ENCODE data around the gene KANSL1. TPM values are rescaled to one million over a fixed set of nuclear protein-coding genes. Genes with fewer than 3 reads are reported as not detected.

The KANSL1 gene
- total and polyA plus RNA-seq, 2 experiments from 2014 or later = 37.3 to 84.3 TPM

- Histone ChIP-seq H3K4me2 (no peak overlapping the region), H3K9me3 (ENCODE audit: low read depth) (no peaks in the 10 kb centered on the region), H3K27ac (peak overlapping the region; percentile 43), H3K36me3 (replicated peaks; ENCODE audit: insufficient read depth, low read depth) (peaks cover 5% of the 10 kb centered on the region), H3K4me3 (no peak overlapping the region), H3K27me3 (no peaks in the 10 kb centered on the region), H4K20me1 (ENCODE audit: insufficient read depth, poor library complexity, severe bottlenecking) (peaks cover 17% of the 10 kb centered on the region), H3K79me2 (peaks cover 26% of the 10 kb centered on the region), H3K4me1 (ENCODE audit: insufficient read depth) (peaks cover 23% of the 10 kb centered on the region), H3K9me2 (replicated peaks; ENCODE audit: insufficient read depth) (no peaks in the 10 kb centered on the region), H2AFZ (no peak overlapping the region)
- no peak for TF ChIP-seq CTCF (IDR thresholded peaks at IDR 0.05; ENCODE audit: poor library complexity)
- no peak for TF ChIP-seq EZH2 (IDR thresholded peaks at IDR 0.05; ENCODE audit: borderline replicate concordance)
- TF ChIP-seq EZH2phosphoT487 (IDR thresholded peaks at IDR 0.05; ENCODE audit: low read depth, severe bottlenecking, unreplicated experiment) = no peak
- WGBS (ENCODE audit: low lambda C conversion rate, missing lambda C conversion rate) = 83% methylated on average over 3 of the region's 3 CpGs
- DNase-seq (ENCODE audit: low spot score) = no peak
Observed at GRCh38 chr17:46042925-46043324, 150.3 kb downstream of the KANSL1 start.

- Histone ChIP-seq H3K27me3 (no peaks in the 10 kb centered on the region), H3K27ac (peak overlapping the region; percentile 34), H3K9me2 (replicated peaks; ENCODE audit: insufficient read depth) (no peaks in the 10 kb centered on the region), H3K4me3 (no peak overlapping the region), H4K20me1 (ENCODE audit: insufficient read depth, poor library complexity, severe bottlenecking) (peaks cover 18% of the 10 kb centered on the region), H3K36me3 (replicated peaks; ENCODE audit: insufficient read depth, low read depth) (peaks cover 5% of the 10 kb centered on the region), H3K4me2 (no peak overlapping the region), H3K4me1 (ENCODE audit: insufficient read depth) (peaks cover 23% of the 10 kb centered on the region), H3K9me3 (ENCODE audit: low read depth) (no peaks in the 10 kb centered on the region), H3K79me2 (peaks cover 26% of the 10 kb centered on the region), H2AFZ (no peak overlapping the region)
- no peak for DNase-seq (ENCODE audit: low spot score)
- 68% methylated on average over 2 of the region's 2 CpGs for WGBS (ENCODE audit: low lambda C conversion rate, missing lambda C conversion rate)
- TF ChIP-seq EZH2phosphoT487 (IDR thresholded peaks at IDR 0.05; ENCODE audit: low read depth, severe bottlenecking, unreplicated experiment) = no peak
- no peak for TF ChIP-seq CTCF (IDR thresholded peaks at IDR 0.05; ENCODE audit: poor library complexity)
- TF ChIP-seq EZH2 (IDR thresholded peaks at IDR 0.05; ENCODE audit: borderline replicate concordance) = no peak
Observed at GRCh38 chr17:46042246-46042645, 151.0 kb downstream of the KANSL1 start.

GRCh38 chr17:46039592-46040186 is 153.5 kb downstream of the KANSL1 start:
- Histone ChIP-seq H3K27me3 (no peaks in the 10 kb centered on the region), H3K4me2 (no peak overlapping the region), H3K4me3 (no peak overlapping the region), H3K9me2 (replicated peaks; ENCODE audit: insufficient read depth) (no peaks in the 10 kb centered on the region), H2AFZ (no peak overlapping the region), H3K4me1 (ENCODE audit: insufficient read depth) (peaks cover 21% of the 10 kb centered on the region), H4K20me1 (ENCODE audit: insufficient read depth, poor library complexity, severe bottlenecking) (peaks cover 18% of the 10 kb centered on the region), H3K27ac (no peak overlapping the region), H3K36me3 (replicated peaks; ENCODE audit: insufficient read depth, low read depth) (peaks cover 5% of the 10 kb centered on the region), H3K79me2 (peaks cover 25% of the 10 kb centered on the region), H3K9me3 (ENCODE audit: low read depth) (no peaks in the 10 kb centered on the region)
- TF ChIP-seq EZH2 (IDR thresholded peaks at IDR 0.05; ENCODE audit: borderline replicate concordance) (no peak), CTCF (IDR thresholded peaks at IDR 0.05; ENCODE audit: poor library complexity) (no peak), EZH2phosphoT487 (IDR thresholded peaks at IDR 0.05; ENCODE audit: low read depth, severe bottlenecking, unreplicated experiment) (no peak)
- 90% methylated on average over 5 of the region's 5 CpGs for WGBS (ENCODE audit: low lambda C conversion rate, missing lambda C conversion rate)
- DNase-seq (ENCODE audit: low spot score) = no peak

Data from hepatocyte (in vitro differentiated cells).